Astrocyte (in vitro differentiated cells and primary cell): ENCODE data around the gene MYBBP1A. TPM values are rescaled to one million over a fixed set of nuclear protein-coding genes. Genes with fewer than 3 reads are reported as not detected.

Source experiments
- DNase-seq: peaks from one replicate; pipeline ENCODE4 v3.0.0-alpha.2; 2010; ENCODE audit warnings: low read depth
- FAIRE-seq: peaks from 2 replicates; lab custom pipeline; 2011; peaks lifted over from hg19 to GRCh38; lab: Jason Lieb, UNC
- H2AFZ ChIP-seq: 2 replicates; pipeline ENCODE4 v1.6.0; 2012; ENCODE audit warnings: low read depth, low read length, inconsistent platforms
- H3K27ac ChIP-seq: 2 replicates; pipeline ENCODE4 v1.5.1; 2011; ENCODE audit warnings: low read depth, low read length, inconsistent platforms
- H3K27me3 ChIP-seq: 2 replicates; pipeline ENCODE4 v1.6.0; 2011; ENCODE audit warnings: low read length, inconsistent platforms; ENCODE audit not compliant: insufficient read depth
- H3K36me3 ChIP-seq: 2 replicates; pipeline ENCODE4 v1.5.1; 2011; ENCODE audit warnings: low read length, inconsistent platforms; ENCODE audit not compliant: insufficient read depth
- H3K4me1 ChIP-seq: 2 replicates; pipeline ENCODE4 v1.5.1; 2011; ENCODE audit warnings: low read length, inconsistent platforms; ENCODE audit not compliant: insufficient read depth
- H3K4me2 ChIP-seq: 2 replicates; pipeline ENCODE4 v1.6.0; 2012; ENCODE audit warnings: low read length, inconsistent platforms
- H3K4me3 ChIP-seq: 2 replicates; pipeline ENCODE4 v1.5.1; 2011; ENCODE audit warnings: low read depth, mild to moderate bottlenecking, low read length, inconsistent platforms; ENCODE audit not compliant: insufficient read depth
- H3K79me2 ChIP-seq: 2 replicates; pipeline ENCODE4 v1.6.0; 2012; ENCODE audit warnings: mild to moderate bottlenecking, low read length, inconsistent platforms; ENCODE audit not compliant: insufficient read depth
- H3K9ac ChIP-seq: 2 replicates; pipeline ENCODE4 v1.6.0; 2012; ENCODE audit warnings: mild to moderate bottlenecking, low read length, inconsistent platforms
- H3K9me3 ChIP-seq: 2 replicates; pipeline ENCODE4 v1.5.1; 2012; ENCODE audit warnings: low read depth, mild to moderate bottlenecking, low read length, inconsistent platforms; ENCODE audit not compliant: insufficient read depth
- H4K20me1 ChIP-seq: 2 replicates; pipeline ENCODE4 v1.6.0; 2012; ENCODE audit warnings: low read length, inconsistent platforms; ENCODE audit not compliant: insufficient read depth
- H3K27ac Mint-ChIP-seq: one replicate; pipeline ENCODE4 v1.8.0; 2021; ENCODE audit warnings: mild to moderate bottlenecking, mixed read lengths; ENCODE audit not compliant: unreplicated experiment
- H3K27me3 Mint-ChIP-seq: one replicate; pipeline ENCODE4 v1.8.0; 2021; ENCODE audit warnings: low read depth, mixed read lengths; ENCODE audit not compliant: unreplicated experiment
- H3K36me3 Mint-ChIP-seq: one replicate; pipeline ENCODE4 v1.8.0; 2021; ENCODE audit warnings: low read depth, mixed read lengths; ENCODE audit not compliant: unreplicated experiment
- H3K4me1 Mint-ChIP-seq: one replicate; pipeline ENCODE4 v1.8.0; 2021; ENCODE audit warnings: low read depth, mixed read lengths; ENCODE audit not compliant: unreplicated experiment
- H3K4me3 Mint-ChIP-seq: one replicate; pipeline ENCODE4 v1.8.0; 2021; ENCODE audit warnings: mild to moderate bottlenecking, moderate library complexity, mixed read lengths; ENCODE audit not compliant: unreplicated experiment
- H3K9me3 Mint-ChIP-seq: one replicate; pipeline ENCODE4 v1.8.0; 2021; ENCODE audit warnings: mild to moderate bottlenecking, mixed read lengths; ENCODE audit not compliant: unreplicated experiment
- EZH2 ChIP-seq: IDR thresholded peaks from 2 replicates; pipeline ENCODE4 v1.6.1; 2012; ENCODE audit warnings: mild to moderate bottlenecking, low read length, inconsistent platforms; ENCODE audit not compliant: insufficient read depth
- total RNA-seq: library from RNA; stranded (reverse); gene quantifications from 2 replicates; pipeline ENCODE4 v1.2.1, GENCODE V29; 2021
- TF ChIP-seq, protein P1 (sequence below): IDR thresholded peaks from 2 replicates; pipeline ENCODE4 v1.5.1; 2011; ENCODE audit warnings: low read depth, mild to moderate bottlenecking, inconsistent platforms, low read length, moderate library complexity; ENCODE audit not compliant: insufficient read depth

Gene MYBBP1A
- total RNA-seq, 1 donor from 2014 or later = 71.1 TPM

DNA sequence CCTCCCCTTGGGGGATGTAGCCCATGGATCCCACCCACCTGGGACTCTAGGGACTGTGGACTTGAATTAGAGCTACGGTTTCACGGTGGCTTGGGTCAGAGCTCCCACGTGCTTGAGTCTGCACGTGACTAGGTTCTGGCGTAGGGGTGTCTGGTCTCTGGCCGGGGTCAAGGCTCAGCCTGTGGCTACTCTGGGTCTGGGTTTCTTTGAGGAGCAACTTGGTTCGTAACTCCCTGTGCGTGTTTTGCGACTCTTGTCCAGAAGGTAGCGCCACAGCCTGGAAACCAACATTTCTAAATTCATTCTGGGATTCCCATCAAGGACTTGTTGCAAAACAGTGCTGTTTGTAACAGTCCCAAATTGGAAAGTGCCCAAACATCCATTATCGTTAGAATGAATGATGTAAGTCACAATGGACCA is 5.7 kb upstream of the MYBBP1A start:
- DNase-seq = no peak

DNA sequence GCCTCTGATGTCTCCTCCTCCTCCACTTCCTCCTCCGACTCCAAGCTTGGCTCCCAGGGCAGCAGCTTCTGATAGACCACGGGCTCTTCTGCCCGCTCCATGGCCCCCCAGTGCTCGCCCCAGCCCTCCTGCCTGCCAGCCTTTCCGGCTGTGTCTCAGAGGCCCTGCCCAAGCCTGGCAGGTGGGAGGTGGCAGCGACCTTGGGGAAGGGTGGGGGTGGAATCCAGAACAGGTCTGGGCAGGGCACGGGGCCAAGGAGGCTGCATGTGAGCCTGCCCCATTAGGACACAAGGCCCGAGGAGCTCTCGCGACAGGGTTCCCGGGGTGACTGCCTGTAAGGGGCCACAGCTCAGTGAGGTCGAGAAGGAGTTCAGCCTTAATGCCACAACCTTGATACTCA is 5.2 kb upstream of the MYBBP1A start, which contains the start of gene GGT6:
TSS of gene GGT6 (minus strand) at position 157 of the 400 bp plus-strand sequence. CDS start at position 101, 56 bp downstream.
- peaks cover 7% of the 10 kb centered on the region for H3K4me1 ChIP-seq
- H3K4me1 Mint-ChIP-seq = peaks cover 8% of the 10 kb centered on the region

More for the DNA sequence above, 5.7 kb upstream of the MYBBP1A start:
- Mint-ChIP-seq H3K27ac (no peak overlapping the region), H3K4me1 (peaks cover 4% of the 10 kb centered on the region), H3K36me3 (no peaks in the 10 kb centered on the region), H3K4me3 (no peak overlapping the region), H3K27me3 (peaks cover 31% of the 10 kb centered on the region), H3K9me3 (no peaks in the 10 kb centered on the region)
- FAIRE-seq = no peak
- Histone ChIP-seq H3K4me2 (no peak overlapping the region), H3K9ac (no peak overlapping the region), H3K4me1 (peaks cover 2% of the 10 kb centered on the region), H3K79me2 (peaks cover under 1% of the 10 kb centered on the region), H3K4me3 (no peak overlapping the region), H3K36me3 (no peaks in the 10 kb centered on the region), H4K20me1 (no peaks in the 10 kb centered on the region), H3K27ac (no peak overlapping the region), H3K27me3 (peaks cover 19% of the 10 kb centered on the region), H2AFZ (no peak overlapping the region), H3K9me3 (no peaks in the 10 kb centered on the region)
- TF ChIP-seq EZH2 = no peak
- TF ChIP-seq, protein P1, sequence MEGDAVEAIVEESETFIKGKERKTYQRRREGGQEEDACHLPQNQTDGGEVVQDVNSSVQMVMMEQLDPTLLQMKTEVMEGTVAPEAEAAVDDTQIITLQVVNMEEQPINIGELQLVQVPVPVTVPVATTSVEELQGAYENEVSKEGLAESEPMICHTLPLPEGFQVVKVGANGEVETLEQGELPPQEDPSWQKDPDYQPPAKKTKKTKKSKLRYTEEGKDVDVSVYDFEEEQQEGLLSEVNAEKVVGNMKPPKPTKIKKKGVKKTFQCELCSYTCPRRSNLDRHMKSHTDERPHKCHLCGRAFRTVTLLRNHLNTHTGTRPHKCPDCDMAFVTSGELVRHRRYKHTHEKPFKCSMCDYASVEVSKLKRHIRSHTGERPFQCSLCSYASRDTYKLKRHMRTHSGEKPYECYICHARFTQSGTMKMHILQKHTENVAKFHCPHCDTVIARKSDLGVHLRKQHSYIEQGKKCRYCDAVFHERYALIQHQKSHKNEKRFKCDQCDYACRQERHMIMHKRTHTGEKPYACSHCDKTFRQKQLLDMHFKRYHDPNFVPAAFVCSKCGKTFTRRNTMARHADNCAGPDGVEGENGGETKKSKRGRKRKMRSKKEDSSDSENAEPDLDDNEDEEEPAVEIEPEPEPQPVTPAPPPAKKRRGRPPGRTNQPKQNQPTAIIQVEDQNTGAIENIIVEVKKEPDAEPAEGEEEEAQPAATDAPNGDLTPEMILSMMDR = no peak

DNA sequence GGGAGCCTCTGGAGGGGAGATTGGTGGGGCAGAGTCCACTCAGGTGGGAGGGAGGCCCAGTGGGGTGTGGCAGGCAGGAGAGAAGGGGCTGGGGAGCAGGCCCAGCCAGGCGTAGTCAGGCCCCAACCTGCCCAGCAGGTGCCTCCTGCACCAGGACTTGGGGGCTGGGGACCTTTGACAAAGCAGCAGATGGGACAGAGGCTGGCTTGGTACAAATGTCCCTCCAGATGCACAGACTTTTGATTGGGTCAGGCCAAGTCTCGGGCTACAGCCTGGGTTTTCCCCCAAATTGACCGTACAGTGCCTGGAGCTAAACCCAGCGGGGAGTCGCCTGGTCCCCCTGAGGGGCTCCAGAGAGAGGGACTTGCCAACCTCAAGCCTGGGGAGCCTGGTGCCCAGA is 4.8 kb upstream of the MYBBP1A start:
- Mint-ChIP-seq H3K27me3 (peaks cover 27% of the 10 kb centered on the region), H3K4me3 (no peak overlapping the region), H3K27ac (no peak overlapping the region), H3K4me1 (peaks cover 8% of the 10 kb centered on the region), H3K9me3 (no peaks in the 10 kb centered on the region), H3K36me3 (no peaks in the 10 kb centered on the region)
- no peak for DNase-seq
- Histone ChIP-seq H3K4me2 (no peak overlapping the region), H3K4me1 (peaks cover 7% of the 10 kb centered on the region), H3K9ac (no peak overlapping the region), H3K27me3 (peaks cover 19% of the 10 kb centered on the region), H3K36me3 (no peaks in the 10 kb centered on the region), H3K9me3 (no peaks in the 10 kb centered on the region), H4K20me1 (no peaks in the 10 kb centered on the region), H2AFZ (no peak overlapping the region), H3K79me2 (peaks cover 9% of the 10 kb centered on the region), H3K4me3 (no peak overlapping the region), H3K27ac (no peak overlapping the region)
- TF ChIP-seq EZH2 = no peak
- TF ChIP-seq, protein P1 = no peak
- no peak for FAIRE-seq

More for the DNA sequence above, 5.2 kb upstream of the MYBBP1A start, which contains the start of gene GGT6:
- TF ChIP-seq EZH2 = no peak
- TF ChIP-seq, protein P1 = no peak
- Mint-ChIP-seq H3K9me3 (no peaks in the 10 kb centered on the region), H3K36me3 (no peaks in the 10 kb centered on the region), H3K27ac (no peak within 1 kb of the TSS), H3K27me3 (peaks cover 27% of the 10 kb centered on the region), H3K4me3 (no peak within 1 kb of the TSS)
- DNase-seq (no peak), FAIRE-seq (no peak)
- Histone ChIP-seq H4K20me1 (no peaks in the 10 kb centered on the region), H3K79me2 (peaks cover 5% of the 10 kb centered on the region), H3K4me2 (no peak within 1 kb of the TSS), H3K27me3 (peaks cover 19% of the 10 kb centered on the region), H3K27ac (no peak within 1 kb of the TSS), H3K9ac (no peak within 1 kb of the TSS), H3K9me3 (no peaks in the 10 kb centered on the region), H3K36me3 (no peaks in the 10 kb centered on the region), H2AFZ (no peak within 1 kb of the TSS), H3K4me3 (no peak within 1 kb of the TSS)
